IMR-90 (cell line): ENCODE results near the gene COTL1. TPM values are rescaled to one million over a fixed set of nuclear protein-coding genes. Genes with fewer than 3 reads are reported as not detected.

Source experiments
- ATAC-seq: fragments of 200-7000 bp; cut with Tn5 transposase; 2 replicates; pipeline ENCODE4 v1.9.1; 2020; ENCODE audit warnings: low read depth, mild to moderate bottlenecking, moderate library complexity
- BruUV-seq: library from RNA; stranded (reverse); fragments of 400-500 nt; replicated peaks from 2 replicates; lab custom pipeline; 2021; lab: Mats Ljungman, UMichigan
- CTCF ChIA-PET: fragments of 300-600 bp; formaldehyde crosslinking; extraction: SDS; loops from one replicate; lab custom pipeline; 2021; ENCODE audit warnings: antibody characterized with exemption; lab: Yijun Ruan, JAX
- POLR2A ChIA-PET: fragments of 300-600 bp; sonication (Branson Sonifier 250); formaldehyde crosslinking; loops from one replicate; lab custom pipeline; 2022; ENCODE audit warnings: antibody characterized with exemption; ENCODE audit not compliant: unreplicated experiment; lab: Charles Lee
- DNase-seq: peaks from one replicate; pipeline ENCODE4 v3.0.0; 2013
- H2AFZ ChIP-seq: replicated peaks from 2 replicates; pipeline ENCODE3; 2013; ENCODE audit warnings: low read length, mild to moderate bottlenecking; ENCODE audit not compliant: poor library complexity
- H2AK5ac ChIP-seq: 2 replicates; pipeline ENCODE4 v1.6.1; 2013; ENCODE audit warnings: low read depth, low read length, inconsistent platforms
- H2AK9ac ChIP-seq: replicated peaks from 2 replicates; pipeline ENCODE3; 2013; ENCODE audit warnings: mild to moderate bottlenecking, low read depth, low read length, moderate library complexity; ENCODE audit not compliant: poor library complexity
- H2BK120ac ChIP-seq: 2 replicates; pipeline ENCODE4 v1.6.1; 2013; ENCODE audit warnings: low read depth, low read length, inconsistent platforms
- H2BK15ac ChIP-seq: 3 replicates; pipeline ENCODE4 v1.6.1; 2013; ENCODE audit warnings: low read depth, low read length, inconsistent platforms
- H2BK20ac ChIP-seq: 2 replicates; pipeline ENCODE4 v1.6.1; 2013; ENCODE audit warnings: low read depth, mild to moderate bottlenecking, inconsistent platforms, low read length, moderate library complexity
- H2BK5ac ChIP-seq: 2 replicates; pipeline ENCODE4 v1.6.1; 2013; ENCODE audit warnings: mild to moderate bottlenecking, low read depth, low read length, inconsistent platforms; ENCODE audit not compliant: poor library complexity, severe bottlenecking
- H3K14ac ChIP-seq: replicated peaks from 2 replicates; pipeline ENCODE4 v1.6.1; 2013; ENCODE audit warnings: low read depth, low read length, inconsistent platforms
- H3K18ac ChIP-seq: 2 replicates; pipeline ENCODE4 v1.6.1; 2013; ENCODE audit warnings: low read depth, low read length, control low read depth
- H3K23ac ChIP-seq: 2 replicates; pipeline ENCODE4 v1.6.1; 2013; ENCODE audit warnings: low read depth, low read length, inconsistent platforms
- H3K27ac ChIP-seq: 2 replicates; pipeline ENCODE4 v1.5.1; 2013; ENCODE audit warnings: mild to moderate bottlenecking, control low read depth, low read length; ENCODE audit not compliant: insufficient read depth
- H3K27me3 ChIP-seq: 2 replicates; pipeline ENCODE4 v1.6.1; 2013; ENCODE audit warnings: low read length; ENCODE audit not compliant: control insufficient read depth, insufficient read depth
- H3K36me3 ChIP-seq: 2 replicates; pipeline ENCODE4 v1.6.1; 2013; ENCODE audit warnings: low read length, mixed read lengths; ENCODE audit not compliant: control insufficient read depth, insufficient read depth
- H3K4ac ChIP-seq: 2 replicates; pipeline ENCODE4 v1.6.1; 2013; ENCODE audit warnings: low read depth, low read length, inconsistent platforms
- H3K4me1 ChIP-seq: 2 replicates; pipeline ENCODE4 v1.6.1; 2013; ENCODE audit warnings: low read length, mixed read lengths; ENCODE audit not compliant: control insufficient read depth, insufficient read depth
- H3K4me2 ChIP-seq: 2 replicates; pipeline ENCODE4 v1.6.1; 2013; ENCODE audit warnings: low read depth, mild to moderate bottlenecking, control low read depth, low read length, moderate library complexity
- H3K4me3 ChIP-seq: 2 replicates; pipeline ENCODE4 v1.5.1; 2013; ENCODE audit warnings: low read depth, mild to moderate bottlenecking, control low read depth, low read length, moderate library complexity; ENCODE audit not compliant: insufficient read depth
- H3K56ac ChIP-seq: 2 replicates; pipeline ENCODE4 v1.6.1; 2013; ENCODE audit warnings: low read length, inconsistent platforms; ENCODE audit not compliant: insufficient read depth; ENCODE audit errors: extremely low read depth
- H3K79me1 ChIP-seq, 2 experiments: 2 replicates each; pipeline ENCODE4 v1.6.1; 2013; ENCODE audit warnings: low read length in 2 of 2, inconsistent platforms in 1 of 2, low read depth in 1 of 2
- H3K9ac ChIP-seq: 2 replicates; pipeline ENCODE4 v1.6.1; 2013; ENCODE audit warnings: low read depth, low read length, control low read depth
- H3K9me1 ChIP-seq: 2 replicates; pipeline ENCODE4 v1.6.1; 2013; ENCODE audit warnings: low read length, inconsistent platforms; ENCODE audit not compliant: insufficient read depth
- H3K9me3 ChIP-seq: 2 replicates; pipeline ENCODE4 v1.6.1; 2013; ENCODE audit warnings: low read length; ENCODE audit not compliant: control insufficient read depth, insufficient read depth
- H4K20me1 ChIP-seq: 2 replicates; pipeline ENCODE4 v1.6.1; 2013; ENCODE audit warnings: low read length, inconsistent platforms; ENCODE audit not compliant: insufficient read depth
- H4K5ac ChIP-seq: 2 replicates; pipeline ENCODE4 v1.6.1; 2013; ENCODE audit warnings: mild to moderate bottlenecking, low read depth, low read length, control low read depth
- H4K8ac ChIP-seq, 2 experiments: 2 replicates each; pipeline ENCODE4 v1.6.1; 2013; ENCODE audit warnings: low read depth in 2 of 2, low read length in 2 of 2, control low read depth in 1 of 2, inconsistent platforms in 1 of 2
- H4K91ac ChIP-seq: 2 replicates; pipeline ENCODE4 v1.6.1; 2013; ENCODE audit warnings: low read depth, low read length, inconsistent platforms; ENCODE audit not compliant: insufficient read depth
- BHLHE40 ChIP-seq: fragments of 150-350 bp; IDR thresholded peaks from 2 replicates; pipeline ENCODE4 v1.6.1; 2016; ENCODE audit warnings: mild to moderate bottlenecking, low read depth, low read length
- CEBPB ChIP-seq: IDR thresholded peaks from 2 replicates; pipeline ENCODE4 v1.6.1; 2012; ENCODE audit warnings: low read depth, low read length, improper control_type of control experiment
- CHD1 ChIP-seq: IDR thresholded peaks from 2 replicates; pipeline ENCODE4 v1.6.1; 2012; ENCODE audit warnings: low read depth, low read length, improper control_type of control experiment
- CTCF ChIP-seq: conservative IDR thresholded peaks from 2 replicates; pipeline ENCODE4 v1.5.1; 2012; ENCODE audit warnings: mild to moderate bottlenecking, low read depth, low read length, improper control_type of control experiment
- ELK1 ChIP-seq: fragments of 150-350 bp; IDR thresholded peaks from 2 replicates; pipeline ENCODE4 v1.6.1; 2016; ENCODE audit warnings: low read depth, mild to moderate bottlenecking, low read length, moderate library complexity, borderline replicate concordance
- FOS ChIP-seq: fragments of 150-350 bp; IDR thresholded peaks from 2 replicates; pipeline ENCODE4 v1.6.1; 2016; ENCODE audit warnings: low read depth, low read length
- MAFK ChIP-seq: IDR thresholded peaks from 2 replicates; pipeline ENCODE4 v1.6.1; 2012; ENCODE audit warnings: low read depth, low read length, improper control_type of control experiment
- MAZ ChIP-seq: IDR thresholded peaks from 2 replicates; pipeline ENCODE4 v1.6.1; 2012; ENCODE audit warnings: low read depth, mild to moderate bottlenecking, low read length, improper control_type of control experiment, moderate library complexity, borderline replicate concordance
- MXI1 ChIP-seq: IDR thresholded peaks from 2 replicates; pipeline ENCODE4 v1.6.1; 2012; ENCODE audit warnings: low read depth, mild to moderate bottlenecking, low read length, moderate library complexity, borderline replicate concordance
- NFE2L2 ChIP-seq: fragments of 150-350 bp; IDR thresholded peaks from 2 replicates; pipeline ENCODE4 v1.6.1; 2016; ENCODE audit warnings: low read depth, mild to moderate bottlenecking, low read length
- POLR2A ChIP-seq: IDR thresholded peaks from 2 replicates; pipeline ENCODE4 v1.6.1; 2012; ENCODE audit warnings: mild to moderate bottlenecking, low read depth, low read length
- RAD21 ChIP-seq: IDR thresholded peaks from 2 replicates; pipeline ENCODE4 v1.6.1; 2012; ENCODE audit warnings: low read length, improper control_type of control experiment
- RCOR1 ChIP-seq: IDR thresholded peaks from 2 replicates; pipeline ENCODE4 v1.6.1; 2012; ENCODE audit warnings: mild to moderate bottlenecking, low read length, improper control_type of control experiment; ENCODE audit not compliant: insufficient replicate concordance
- RFX5 ChIP-seq: IDR thresholded peaks from 2 replicates; pipeline ENCODE4 v1.8.0; 2012; ENCODE audit warnings: low read depth, mild to moderate bottlenecking, low read length, moderate library complexity
- SMC3 ChIP-seq: fragments of 150-350 bp; IDR thresholded peaks from 2 replicates; pipeline ENCODE4 v1.6.1; 2016; ENCODE audit warnings: low read depth, mild to moderate bottlenecking, antibody characterized with exemption, low read length, moderate library complexity
- WGBS, 2 experiments: methylation state at CpG; one replicate each; pipeline versions ENCODE4 v1.1.5 to v1.1.7; 2013; ENCODE audit warnings: missing lambda C conversion rate in 2 of 2; ENCODE audit not compliant: insufficient read length in 1 of 2; ENCODE audit errors: extremely low coverage in 2 of 2; 5-methylcytosine and 5-hydroxymethylcytosine counted together
- dilution Hi-C: fragments of 300-500 bp; cut with HindIII; formaldehyde crosslinking; loops from one replicate; pipeline ENCODE4 v1.14.3; 2018; ENCODE audit warnings: low sequenced_read_pairs; ENCODE audit not compliant: unreplicated experiment
- in situ Hi-C: fragments of 300-500 bp; cut with MboI; formaldehyde crosslinking; loops from 3 replicates; pipeline ENCODE4 v1.14.3; 2019; ENCODE audit warnings: low sequenced_read_pairs, inconsistent platforms, mixed read lengths
- intact Hi-C: fragments of 100-400 bp; cut with micrococcal nuclease; formaldehyde crosslinking; loops from 2 replicates; pipeline ENCODE4 v1.10.0; 2022
- polyA plus RNA-seq, 3 experiments: library from polyadenylated mRNA; depleted of rRNA; stranded (reverse); fragments of >200 nt; gene quantifications; 2 replicates each; pipeline ENCODE4 v1.2.3, GENCODE V29; 2012; ENCODE audit warnings: low replicate concordance in 1 of 3
- total RNA-seq: library from RNA; depleted of rRNA; stranded (reverse); fragments of >200 nt; gene quantifications from 2 replicates; pipeline ENCODE4 v1.2.3, GENCODE V29; 2012
- TF ChIP-seq, protein P1 (sequence below): fragments of 150-350 bp; IDR thresholded peaks from 2 replicates; pipeline ENCODE4 v1.6.1; 2017; ENCODE audit warnings: mild to moderate bottlenecking, antibody characterized with exemption, low read length, low read depth

The COTL1 gene
- total and polyA plus RNA-seq, 2 of the 4 experiments (the other 2 are of a cell fraction), result 144 to 258 TPM

DNA sequence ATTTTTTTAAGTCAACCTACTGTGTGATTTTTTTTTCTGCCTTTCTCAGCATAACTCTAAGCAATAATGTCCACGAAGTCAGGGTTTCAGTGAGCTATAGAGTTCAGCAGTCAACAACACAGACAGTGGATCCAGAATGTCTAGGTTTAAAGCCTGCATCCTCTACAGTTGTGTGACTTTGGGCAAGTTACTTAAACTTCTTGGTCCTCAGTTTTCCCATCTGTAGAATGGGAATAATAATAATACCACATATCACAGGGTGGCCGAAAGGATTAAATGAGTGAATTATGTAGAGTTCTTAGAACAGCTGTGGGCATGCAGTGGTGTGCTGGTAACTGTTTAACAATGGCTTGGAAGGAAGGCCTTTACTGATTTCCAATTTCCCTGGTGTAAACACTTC is 74.6 kb downstream of the COTL1 start:
- H4K5ac ChIP-seq, result no peak overlapping the region
- no peak overlapping the region for H2AK5ac ChIP-seq
- dilution Hi-C loops (no loop called here), in situ Hi-C loops (no loop called here), intact Hi-C loops (no loop called here)
- no peak overlapping the region for H3K4ac ChIP-seq
- ATAC-seq (no peak), DNase-seq (no peak)
- no peak overlapping the region for H3K9ac ChIP-seq
- H2BK15ac ChIP-seq, result no peak overlapping the region
- H4K20me1 ChIP-seq, result no peaks in the 10 kb centered on the region
- peaks cover 2% of the 10 kb centered on the region; the same call in 1 of the 2 replicates for H3K4me1 ChIP-seq
- no peaks in the 10 kb centered on the region for H3K36me3 ChIP-seq
- H2BK20ac ChIP-seq, result no peak overlapping the region
- H2AK9ac ChIP-seq, result no peak overlapping the region
- H3K4me3 ChIP-seq, result no peak overlapping the region
- TF ChIP-seq FOS (no peak), MXI1 (no peak), POLR2A (no peak), CEBPB (no peak), RCOR1 (no peak), RFX5 (no peak), MAFK (no peak), ELK1 (no peak), NFE2L2 (no peak), RAD21 (no peak), CTCF (no peak), MAZ (no peak), BHLHE40 (no peak), SMC3 (no peak), CHD1 (no peak)
- TF ChIP-seq, protein P1, sequence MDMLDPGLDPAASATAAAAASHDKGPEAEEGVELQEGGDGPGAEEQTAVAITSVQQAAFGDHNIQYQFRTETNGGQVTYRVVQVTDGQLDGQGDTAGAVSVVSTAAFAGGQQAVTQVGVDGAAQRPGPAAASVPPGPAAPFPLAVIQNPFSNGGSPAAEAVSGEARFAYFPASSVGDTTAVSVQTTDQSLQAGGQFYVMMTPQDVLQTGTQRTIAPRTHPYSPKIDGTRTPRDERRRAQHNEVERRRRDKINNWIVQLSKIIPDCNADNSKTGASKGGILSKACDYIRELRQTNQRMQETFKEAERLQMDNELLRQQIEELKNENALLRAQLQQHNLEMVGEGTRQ, result no peak
- H3K27me3 ChIP-seq, result no peaks in the 10 kb centered on the region
- H2BK120ac ChIP-seq, result no peak overlapping the region
- peaks cover 5% of the 10 kb centered on the region; the same call in 1 of the 2 replicates for H3K9me1 ChIP-seq
- no peak overlapping the region for H4K91ac ChIP-seq
- H3K56ac ChIP-seq, result no peak overlapping the region
- no peak overlapping the region for H3K23ac ChIP-seq
- H3K18ac ChIP-seq, result no peak overlapping the region
- no peak overlapping the region for H4K8ac ChIP-seq
- H2AFZ ChIP-seq, result no peak overlapping the region
- no peaks in the 10 kb centered on the region for H3K79me1 ChIP-seq
- no peaks in the 10 kb centered on the region for H3K9me3 ChIP-seq
- no peak overlapping the region for H2BK5ac ChIP-seq
- ChIA-PET POLR2A (no interaction called here), CTCF (no interaction called here)
- no peak overlapping the region for H3K14ac ChIP-seq
- no peak overlapping the region for H3K27ac ChIP-seq
- no peak overlapping the region for H3K4me2 ChIP-seq
- no TSS peak for BruUV-seq
- WGBS, 2 experiments, result no CpG with 5 or more reads among the region's 2 CpGs
